Osteoblast (primary cell): ENCODE results near the gene CCDC102B. TPM values are rescaled to one million over a fixed set of nuclear protein-coding genes. Genes with fewer than 3 reads are reported as not detected.

ENCODE experiments used
- DNase-seq: peaks from one replicate; pipeline ENCODE4 v3.0.0; 2011; ENCODE audit warnings: low spot score, mixed read lengths; ENCODE audit not compliant: insufficient read length; ENCODE audit errors: missing footprints
- H2AFZ ChIP-seq: 2 replicates; pipeline ENCODE4 v1.6.0; 2011; ENCODE audit warnings: mild to moderate bottlenecking, low read length
- H3K27ac ChIP-seq: 2 replicates; pipeline ENCODE4 v1.5.1; 2011; ENCODE audit warnings: mild to moderate bottlenecking, low read depth, low read length, moderate library complexity
- H3K27me3 ChIP-seq: 2 replicates; pipeline ENCODE4 v1.6.0; 2012; ENCODE audit warnings: mild to moderate bottlenecking, control low read depth, inconsistent platforms, low read length, moderate library complexity; ENCODE audit not compliant: insufficient read depth
- H3K36me3 ChIP-seq: 2 replicates; pipeline ENCODE4 v1.5.1; 2011; ENCODE audit warnings: mild to moderate bottlenecking, low read length, control low read depth, moderate library complexity; ENCODE audit not compliant: insufficient read depth
- H3K4me1 ChIP-seq: 2 replicates; pipeline ENCODE4 v1.5.1; 2011; ENCODE audit warnings: mild to moderate bottlenecking, low read length, control low read depth, moderate library complexity; ENCODE audit not compliant: insufficient read depth
- H3K4me2 ChIP-seq: 2 replicates; pipeline ENCODE4 v1.6.0; 2011; ENCODE audit warnings: mild to moderate bottlenecking, low read length; ENCODE audit not compliant: insufficient read depth
- H3K4me3 ChIP-seq: fragments of 200-600 bp; sonication (generic); 3 replicates; pipeline ENCODE4 v1.5.1; 2012; ENCODE audit warnings: mild to moderate bottlenecking, low read length, inconsistent platforms; ENCODE audit not compliant: insufficient read depth
- H3K79me2 ChIP-seq: 2 replicates; pipeline ENCODE4 v1.6.0; 2012; ENCODE audit warnings: mild to moderate bottlenecking, low read length, control low read depth, inconsistent platforms; ENCODE audit not compliant: insufficient read depth
- H3K9me3 ChIP-seq: 2 replicates; pipeline ENCODE4 v1.5.1; 2011; ENCODE audit warnings: low read depth, low read length, control low read depth
- H4K20me1 ChIP-seq: 2 replicates; pipeline ENCODE4 v1.6.0; 2012; ENCODE audit warnings: mild to moderate bottlenecking, low read length, control low read depth; ENCODE audit not compliant: insufficient read depth
- CTCF ChIP-seq: IDR thresholded peaks from 2 replicates; pipeline ENCODE4 v1.5.1; 2011; ENCODE audit warnings: mild to moderate bottlenecking, low read depth, low read length, moderate library complexity; ENCODE audit errors: extremely low read depth
- total RNA-seq: library from RNA; depleted of rRNA; stranded (reverse); fragments of >200 nt; gene quantifications from 2 replicates; pipeline ENCODE4 v1.2.3, GENCODE V29; 2012

The CCDC102B gene
- total RNA-seq, 1 donor = 9.4 TPM

- Histone ChIP-seq H3K27ac (no peak overlapping the region), H4K20me1 (no peaks in the 10 kb centered on the region), H3K79me2 (no peaks in the 10 kb centered on the region), H3K4me1 (no peaks in the 10 kb centered on the region), H3K4me2 (no peak overlapping the region), H3K36me3 (no peaks in the 10 kb centered on the region), H3K4me3 (no peak overlapping the region), H3K27me3 (no peaks in the 10 kb centered on the region), H2AFZ (no peak overlapping the region), H3K9me3 (no peaks in the 10 kb centered on the region)
- no peak for TF ChIP-seq CTCF
- no peak for DNase-seq
These were observed 210.7 kb downstream of the CCDC102B start for GRCh38 chr18:69008538-69008937.

- no peaks in the 10 kb centered on the region for H3K9me3 ChIP-seq
- no peak for DNase-seq
- H3K4me1 ChIP-seq = no peaks in the 10 kb centered on the region
- H3K4me3 ChIP-seq = no peak overlapping the region
- no peak overlapping the region for H2AFZ ChIP-seq
- TF ChIP-seq CTCF = no peak
- no peaks in the 10 kb centered on the region for H3K27me3 ChIP-seq
- no peaks in the 10 kb centered on the region for H3K79me2 ChIP-seq
- H3K36me3 ChIP-seq = no peaks in the 10 kb centered on the region
- H3K4me2 ChIP-seq = no peak overlapping the region
- H3K27ac ChIP-seq = no peak overlapping the region
- H4K20me1 ChIP-seq = no peaks in the 10 kb centered on the region
These were observed 223.4 kb downstream of the CCDC102B start for GRCh38 chr18:69021211-69021805.

GRCh38 chr18:69022426-69022825 is 224.5 kb downstream of the CCDC102B start:
- Histone ChIP-seq H3K27me3 (no peaks in the 10 kb centered on the region), H3K36me3 (no peaks in the 10 kb centered on the region), H3K27ac (no peak overlapping the region), H4K20me1 (no peaks in the 10 kb centered on the region), H3K9me3 (no peaks in the 10 kb centered on the region), H3K4me2 (no peak overlapping the region), H3K4me3 (no peak overlapping the region), H2AFZ (no peak overlapping the region), H3K4me1 (no peaks in the 10 kb centered on the region), H3K79me2 (no peaks in the 10 kb centered on the region)
- no peak for TF ChIP-seq CTCF
- DNase-seq = no peak

GRCh38 chr18:69031571-69031970 is 233.7 kb downstream of the CCDC102B start:
- DNase-seq = no peak
- Histone ChIP-seq H3K9me3 (no peaks in the 10 kb centered on the region), H3K27ac (no peak overlapping the region), H2AFZ (no peak overlapping the region), H3K4me2 (no peak overlapping the region), H3K36me3 (no peaks in the 10 kb centered on the region), H3K27me3 (no peaks in the 10 kb centered on the region), H3K79me2 (no peaks in the 10 kb centered on the region), H3K4me1 (no peaks in the 10 kb centered on the region), H4K20me1 (no peaks in the 10 kb centered on the region), H3K4me3 (no peak overlapping the region)
- no peak for TF ChIP-seq CTCF
